ENCODE measurements around the gene CRKL.
A peak's percentile ranks its signal among the peaks of the same experiment; 100 is the strongest.
"Not testable (repeated sequence)": the region's sequence is repeated elsewhere in the genome, so short reads cannot be mapped to it uniquely, and the experiment has no call there.

The CRKL gene

GRCh38 chr22:20901093-20902033 is 15.8 kb upstream of the CRKL start:
- not testable (repeated sequence) for H3K9me3 ChIP-seq (ENCODE audit: control insufficient read depth, insufficient read depth, low read length); H3K4me3 ChIP-seq (ENCODE audit: low read length); H3K27ac ChIP-seq (ENCODE audit: low read length); H3K27me3 ChIP-seq (ENCODE audit: control insufficient read depth, insufficient read depth, low read length); H3K36me3 ChIP-seq (ENCODE audit: control insufficient read depth, insufficient read depth, low read length); H3K4me1 ChIP-seq (ENCODE audit: control insufficient read depth, insufficient read depth, low read length); DNase-seq (ENCODE audit: low read depth, low spot score)
- no CpG with 5 or more reads among the region's 18 CpGs for WGBS (ENCODE audit: insufficient coverage, insufficient read length)

GRCh38 chr22:20903093-20903492 is 14.1 kb upstream of the CRKL start:
- no peaks in the 10 kb centered on the region for H3K36me3 ChIP-seq (ENCODE audit: control insufficient read depth, insufficient read depth, low read length)
- no peak for DNase-seq (ENCODE audit: low read depth, low spot score)
- WGBS (ENCODE audit: insufficient coverage, insufficient read length): no CpG with 5 or more reads among the region's 2 CpGs
- H3K9me3 ChIP-seq (ENCODE audit: control insufficient read depth, insufficient read depth, low read length): no peaks in the 10 kb centered on the region
- no peaks in the 10 kb centered on the region for H3K27me3 ChIP-seq (ENCODE audit: control insufficient read depth, insufficient read depth, low read length)
- no peaks in the 10 kb centered on the region for H3K4me1 ChIP-seq (ENCODE audit: control insufficient read depth, insufficient read depth, low read length)
- H3K27ac ChIP-seq (ENCODE audit: low read length): no peak overlapping the region
- H3K4me3 ChIP-seq (ENCODE audit: low read length): no peak overlapping the region

- Histone ChIP-seq H3K36me3 (ENCODE audit: control insufficient read depth, insufficient read depth, low read length) (no peaks in the 10 kb centered on the region), H3K9me3 (ENCODE audit: control insufficient read depth, insufficient read depth, low read length) (no peaks in the 10 kb centered on the region), H3K27me3 (ENCODE audit: control insufficient read depth, insufficient read depth, low read length) (no peaks in the 10 kb centered on the region), H3K4me1 (ENCODE audit: control insufficient read depth, insufficient read depth, low read length) (no peaks in the 10 kb centered on the region), H3K4me3 (ENCODE audit: low read length) (no peak overlapping the region), H3K27ac (ENCODE audit: low read length) (no peak overlapping the region)
- no CpG with 5 or more reads among the region's 7 CpGs for WGBS (ENCODE audit: insufficient coverage, insufficient read length)
- DNase-seq (ENCODE audit: low read depth, low spot score): no peak
These were observed 12.9 kb upstream of the CRKL start for GRCh38 chr22:20904008-20904979.

- Histone ChIP-seq H3K9me3 (ENCODE audit: control insufficient read depth, insufficient read depth, low read length) (no peaks in the 10 kb centered on the region), H3K4me3 (ENCODE audit: low read length) (no peak overlapping the region), H3K27me3 (ENCODE audit: control insufficient read depth, insufficient read depth, low read length) (no peaks in the 10 kb centered on the region), H3K36me3 (ENCODE audit: control insufficient read depth, insufficient read depth, low read length) (no peaks in the 10 kb centered on the region), H3K4me1 (ENCODE audit: control insufficient read depth, insufficient read depth, low read length) (no peaks in the 10 kb centered on the region), H3K27ac (ENCODE audit: low read length) (no peak overlapping the region)
- no CpG with 5 or more reads among the region's 3 CpGs for WGBS (ENCODE audit: insufficient coverage, insufficient read length)
- DNase-seq (ENCODE audit: low read depth, low spot score): no peak
These were observed 12.2 kb upstream of the CRKL start for GRCh38 chr22:20904980-20905355.

GRCh38 chr22:20905415-20906386 is 11.5 kb upstream of the CRKL start:
- no peaks in the 10 kb centered on the region for H3K4me1 ChIP-seq (ENCODE audit: control insufficient read depth, insufficient read depth, low read length)
- no CpG with 5 or more reads among the region's 4 CpGs for WGBS (ENCODE audit: insufficient coverage, insufficient read length)
- no peak for DNase-seq (ENCODE audit: low read depth, low spot score)
- H3K27ac ChIP-seq (ENCODE audit: low read length): no peak overlapping the region
- H3K4me3 ChIP-seq (ENCODE audit: low read length): no peak overlapping the region
- H3K27me3 ChIP-seq (ENCODE audit: control insufficient read depth, insufficient read depth, low read length): no peaks in the 10 kb centered on the region
- H3K36me3 ChIP-seq (ENCODE audit: control insufficient read depth, insufficient read depth, low read length): no peaks in the 10 kb centered on the region
- H3K9me3 ChIP-seq (ENCODE audit: control insufficient read depth, insufficient read depth, low read length): no peaks in the 10 kb centered on the region

- no CpG with 5 or more reads among the region's 3 CpGs for WGBS (ENCODE audit: insufficient coverage, insufficient read length)
- Histone ChIP-seq H3K4me3 (ENCODE audit: low read length) (no peak overlapping the region), H3K27me3 (ENCODE audit: control insufficient read depth, insufficient read depth, low read length) (no peaks in the 10 kb centered on the region), H3K4me1 (ENCODE audit: control insufficient read depth, insufficient read depth, low read length) (no peaks in the 10 kb centered on the region), H3K9me3 (ENCODE audit: control insufficient read depth, insufficient read depth, low read length) (no peaks in the 10 kb centered on the region), H3K27ac (ENCODE audit: low read length) (no peak overlapping the region), H3K36me3 (ENCODE audit: control insufficient read depth, insufficient read depth, low read length) (no peaks in the 10 kb centered on the region)
- DNase-seq (ENCODE audit: low read depth, low spot score): no peak
These were observed 10.8 kb upstream of the CRKL start for GRCh38 chr22:20906387-20906767.

- not testable (repeated sequence) for H3K36me3 ChIP-seq (ENCODE audit: control insufficient read depth, insufficient read depth, low read length); H3K4me3 ChIP-seq (ENCODE audit: low read length); H3K27ac ChIP-seq (ENCODE audit: low read length); H3K27me3 ChIP-seq (ENCODE audit: control insufficient read depth, insufficient read depth, low read length); H3K4me1 ChIP-seq (ENCODE audit: control insufficient read depth, insufficient read depth, low read length); H3K9me3 ChIP-seq (ENCODE audit: control insufficient read depth, insufficient read depth, low read length); DNase-seq (ENCODE audit: low read depth, low spot score)
- WGBS (ENCODE audit: insufficient coverage, insufficient read length): no CpG with 5 or more reads among the region's 5 CpGs
These were observed 8.5 kb upstream of the CRKL start for GRCh38 chr22:20908717-20909116.

GRCh38 chr22:20909543-20910303 is 7.5 kb upstream of the CRKL start:
- no peaks in the 10 kb centered on the region for H3K9me3 ChIP-seq (ENCODE audit: control insufficient read depth, insufficient read depth, low read length)
- no peaks in the 10 kb centered on the region for H3K4me1 ChIP-seq (ENCODE audit: control insufficient read depth, insufficient read depth, low read length)
- no CpG with 5 or more reads among the region's 6 CpGs for WGBS (ENCODE audit: insufficient coverage, insufficient read length)
- no peaks in the 10 kb centered on the region for H3K36me3 ChIP-seq (ENCODE audit: control insufficient read depth, insufficient read depth, low read length)
- DNase-seq (ENCODE audit: low read depth, low spot score): no peak
- no peak overlapping the region for H3K27ac ChIP-seq (ENCODE audit: low read length)
- H3K27me3 ChIP-seq (ENCODE audit: control insufficient read depth, insufficient read depth, low read length): no peaks in the 10 kb centered on the region
- H3K4me3 ChIP-seq (ENCODE audit: low read length): no peak overlapping the region

- Histone ChIP-seq H3K36me3 (ENCODE audit: control insufficient read depth, insufficient read depth, low read length) (no peaks in the 10 kb centered on the region; the same call in 1 of the 2 replicates), H3K27ac (ENCODE audit: low read length) (no peak overlapping the region), H3K27me3 (ENCODE audit: control insufficient read depth, insufficient read depth, low read length) (no peaks in the 10 kb centered on the region), H3K9me3 (ENCODE audit: control insufficient read depth, insufficient read depth, low read length) (no peaks in the 10 kb centered on the region), H3K4me1 (ENCODE audit: control insufficient read depth, insufficient read depth, low read length) (no peaks in the 10 kb centered on the region), H3K4me3 (ENCODE audit: low read length) (peak overlapping the region; percentile 8; the same call in 1 of the 2 replicates)
- no CpG with 5 or more reads among the region's 6 CpGs for WGBS (ENCODE audit: insufficient coverage, insufficient read length)
- DNase-seq (ENCODE audit: low read depth, low spot score): no peak
These were observed 4.7 kb upstream of the CRKL start for GRCh38 chr22:20912494-20912893.
